GM19193 (cell line): ENCODE measurements around the gene PRDM9.

Experiments used
- POLR2A ChIP-seq: IDR thresholded peaks from 4 replicates; pipeline ENCODE4 v1.6.1; 2011; ENCODE audit not compliant: insufficient read depth, insufficient read length; ENCODE audit errors: extremely low read depth

Gene PRDM9

DNA sequence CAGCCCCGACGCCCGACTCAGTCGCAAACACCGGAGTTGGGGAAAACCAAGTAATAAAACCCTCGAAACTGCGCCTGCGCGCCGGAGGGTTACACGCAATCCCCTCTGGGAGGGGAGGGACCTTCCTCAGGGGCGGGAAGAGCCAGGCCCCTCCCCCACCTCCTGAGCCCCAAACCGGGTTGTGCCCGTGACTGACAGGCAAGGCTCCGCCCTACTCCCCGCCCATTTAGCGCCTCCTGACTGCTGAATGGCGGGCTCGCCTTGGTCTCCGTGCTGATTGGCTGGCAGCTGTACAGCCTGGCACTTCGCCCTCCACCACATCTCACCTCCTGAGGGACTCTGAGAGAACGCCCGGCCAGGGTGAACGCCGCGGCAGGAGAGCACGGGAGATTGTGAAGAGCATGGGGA lies at the start of gene PRDM9:
Gene PRDM9 (plus strand): TSS at position 332 of the 408 bp plus-strand sequence. CDS start 1,425 bp downstream, outside the sequence.
- TF ChIP-seq POLR2A: no peak

DNA sequence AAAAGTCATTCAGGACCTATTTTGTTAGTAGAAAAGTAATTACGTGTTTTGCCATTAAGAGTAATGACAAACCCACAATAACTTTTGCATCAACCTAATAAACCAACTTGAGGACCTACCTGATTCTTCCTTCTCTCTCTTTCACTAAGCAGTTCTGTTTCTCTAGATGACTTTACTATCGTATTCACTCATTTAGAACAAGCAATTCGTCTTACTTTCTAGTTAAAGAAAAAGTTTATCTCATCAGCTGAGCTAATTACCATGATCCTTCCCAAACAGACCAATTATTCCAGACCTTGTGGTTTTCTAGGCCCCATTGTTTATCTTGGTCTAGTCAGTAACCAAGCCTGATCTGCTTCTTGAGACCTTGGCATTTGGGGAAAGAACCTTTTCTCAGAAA lies 49.6 kb upstream of the PRDM9 start:
- no peak for TF ChIP-seq POLR2A

DNA sequence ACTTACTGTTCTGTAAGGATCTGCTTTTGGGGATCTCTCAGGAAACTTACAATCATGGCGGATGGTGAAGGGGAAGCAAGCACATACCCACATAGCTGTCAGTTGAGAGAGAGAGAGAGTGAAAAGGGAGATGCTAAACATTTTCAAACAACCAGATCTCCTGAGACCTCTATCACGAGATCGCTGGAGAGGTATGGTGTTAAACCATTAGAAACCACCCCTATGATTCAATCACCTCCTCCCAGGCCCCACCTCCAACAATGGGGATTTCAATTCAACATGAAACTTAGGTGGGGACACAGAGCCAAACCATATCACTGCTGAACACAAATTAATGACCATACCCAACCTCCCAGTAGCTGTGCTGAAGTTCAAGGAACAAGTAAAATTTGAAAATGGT lies 48.2 kb upstream of the PRDM9 start:
- no peak for TF ChIP-seq POLR2A

DNA sequence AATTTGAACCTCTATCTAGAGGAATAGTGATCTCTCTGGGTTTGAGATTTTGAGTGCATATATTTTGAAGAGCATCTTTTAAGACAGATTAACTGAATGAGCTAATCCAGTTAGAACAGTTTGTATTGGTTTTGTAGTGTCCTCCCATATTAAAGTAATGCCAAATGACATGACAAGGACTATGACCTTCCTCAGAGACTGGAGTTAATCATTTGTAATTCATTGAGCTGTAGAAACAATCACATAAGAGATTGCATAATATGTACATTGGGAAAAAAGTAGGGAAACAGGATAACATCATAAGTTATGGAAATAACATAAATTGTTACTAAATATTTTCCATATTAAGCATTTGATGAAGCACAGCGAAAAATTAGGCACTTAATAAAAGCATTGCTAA lies 45.8 kb upstream of the PRDM9 start:
- TF ChIP-seq POLR2A: no peak

DNA sequence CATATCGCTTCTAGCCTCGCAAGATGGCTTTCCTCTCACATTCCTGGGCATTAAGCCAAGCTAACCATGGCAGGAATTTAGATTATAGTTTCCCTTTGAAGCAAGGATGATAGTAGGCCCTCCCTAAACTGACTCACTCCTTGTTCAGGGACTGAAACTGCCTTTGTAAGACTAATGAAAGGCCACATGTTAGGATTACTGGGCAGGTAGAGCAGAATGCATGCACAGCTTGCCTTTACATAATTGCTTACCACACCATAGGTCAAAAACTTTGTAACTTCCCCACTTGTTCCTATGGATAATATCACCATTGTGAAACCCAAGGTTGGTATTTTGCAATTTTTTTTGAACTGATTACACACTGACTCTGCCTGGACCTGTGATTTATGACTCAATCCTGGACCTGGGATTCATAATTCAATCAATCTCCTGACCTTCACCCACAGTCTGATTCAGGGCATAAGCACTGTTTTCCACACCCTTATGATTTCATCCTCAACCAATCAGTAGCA lies 41.0 kb upstream of the PRDM9 start:
- TF ChIP-seq POLR2A: no peak

DNA sequence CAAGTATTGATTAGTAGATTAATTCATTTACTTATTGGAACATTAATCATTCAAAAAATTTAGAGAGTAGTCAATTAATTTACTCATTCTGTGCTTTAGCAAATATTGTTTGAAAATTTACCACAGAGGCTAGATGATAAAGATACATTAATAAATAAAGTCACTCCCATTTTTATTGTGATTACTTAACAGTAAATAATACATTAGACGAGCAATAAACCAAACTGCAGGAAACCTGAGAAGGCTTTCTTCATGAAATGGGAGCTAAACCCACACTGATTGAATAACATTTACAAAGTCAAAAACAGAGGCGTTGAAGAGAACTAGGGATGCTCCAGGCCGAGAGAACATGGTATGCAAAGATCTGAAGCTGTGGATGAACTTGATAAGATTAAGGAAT lies 38.8 kb upstream of the PRDM9 start:
- TF ChIP-seq POLR2A: no peak

DNA sequence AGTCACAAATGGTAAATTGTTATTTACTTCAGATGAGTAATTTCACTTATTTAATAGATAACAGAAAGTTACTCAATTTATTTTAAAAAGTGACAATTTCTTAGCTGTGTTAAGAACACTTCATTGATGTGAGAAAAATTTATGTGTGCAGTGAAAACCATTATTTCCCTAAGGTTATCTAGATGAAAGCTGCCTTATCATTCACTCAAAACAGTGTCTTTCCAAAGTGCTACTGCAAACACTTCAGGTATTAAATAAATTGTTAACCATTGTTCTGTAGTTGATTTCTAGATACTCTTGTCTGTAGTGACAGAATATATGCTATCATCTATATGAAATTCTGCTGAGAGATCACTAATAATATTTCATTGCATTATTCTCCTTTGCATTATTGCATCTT lies 33.5 kb upstream of the PRDM9 start:
- TF ChIP-seq POLR2A: no peak

DNA sequence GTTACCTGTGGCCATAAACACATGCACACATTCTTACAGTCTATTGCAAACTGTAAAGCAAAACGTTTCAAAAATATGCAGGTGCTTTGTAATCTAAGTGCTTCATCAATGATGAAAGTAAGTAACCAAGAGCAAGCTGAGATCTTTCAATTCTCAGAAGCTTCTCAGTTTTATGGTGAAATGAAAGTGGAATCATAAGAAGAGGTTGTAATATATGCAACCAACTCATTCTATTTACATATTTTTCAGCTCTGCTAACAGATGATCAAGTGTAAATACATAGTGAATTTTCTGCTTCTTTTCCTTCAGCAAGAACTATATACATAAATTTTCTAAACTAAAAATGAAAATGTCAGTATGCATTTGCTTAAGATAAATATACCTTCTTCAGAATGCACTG lies 33.1 kb upstream of the PRDM9 start:
- TF ChIP-seq POLR2A: no peak

DNA sequence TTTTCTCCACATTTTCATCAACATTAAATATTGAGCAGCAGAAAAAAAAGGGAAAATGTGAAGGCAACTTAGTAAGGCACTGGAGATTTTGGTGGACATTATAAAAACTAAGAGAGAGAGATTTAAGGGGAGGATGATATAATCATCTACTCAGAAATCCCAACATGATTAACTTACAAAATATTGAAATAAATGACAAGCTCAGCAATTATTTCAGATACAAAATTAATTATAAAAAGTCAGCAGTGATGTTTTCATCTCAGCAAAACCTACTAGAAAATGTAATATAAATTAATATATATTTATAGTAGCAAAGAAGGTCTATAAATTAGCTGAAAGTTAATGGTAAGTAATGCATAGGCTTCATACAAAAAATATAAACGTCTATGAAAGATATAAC lies 30.8 kb upstream of the PRDM9 start:
- TF ChIP-seq POLR2A: no peak

DNA sequence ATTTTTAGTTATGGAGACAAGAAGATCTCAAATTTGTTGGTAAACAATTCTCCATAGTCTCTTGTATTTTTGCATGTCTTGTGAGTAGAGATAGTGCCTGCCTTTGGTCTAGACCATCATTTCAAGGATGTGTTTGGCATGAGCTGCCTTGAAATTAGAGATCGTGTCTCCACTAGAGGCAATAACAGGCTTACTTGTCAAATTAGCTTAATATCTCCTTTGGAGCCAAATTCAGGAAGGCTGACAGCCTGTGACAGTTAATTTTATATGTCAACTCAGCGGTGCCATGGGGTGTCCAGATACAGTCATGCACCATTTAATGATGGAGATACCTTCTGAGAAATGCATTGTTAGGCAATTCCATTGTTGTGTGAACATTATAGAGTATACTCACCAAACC lies 24.8 kb upstream of the PRDM9 start:
- TF ChIP-seq POLR2A: no peak

DNA sequence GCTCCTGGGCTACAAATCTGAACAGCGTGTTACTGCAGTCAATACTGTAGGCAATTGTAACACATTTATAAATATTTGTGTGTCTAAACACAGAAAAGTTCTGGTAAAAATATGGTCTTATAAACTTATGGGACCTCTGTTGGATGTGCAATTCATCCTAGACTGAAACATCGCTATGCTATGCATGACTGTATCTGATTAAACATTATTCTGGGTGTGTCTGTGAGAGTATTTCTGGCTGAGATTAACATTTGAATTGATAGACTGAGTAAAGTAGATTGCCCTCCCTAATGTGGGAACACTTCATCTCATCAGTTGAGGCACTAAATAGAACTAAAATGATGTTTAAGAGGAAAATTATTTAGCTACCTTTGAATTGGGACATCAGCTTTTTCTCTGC lies 24.3 kb upstream of the PRDM9 start:
- TF ChIP-seq POLR2A: no peak

DNA sequence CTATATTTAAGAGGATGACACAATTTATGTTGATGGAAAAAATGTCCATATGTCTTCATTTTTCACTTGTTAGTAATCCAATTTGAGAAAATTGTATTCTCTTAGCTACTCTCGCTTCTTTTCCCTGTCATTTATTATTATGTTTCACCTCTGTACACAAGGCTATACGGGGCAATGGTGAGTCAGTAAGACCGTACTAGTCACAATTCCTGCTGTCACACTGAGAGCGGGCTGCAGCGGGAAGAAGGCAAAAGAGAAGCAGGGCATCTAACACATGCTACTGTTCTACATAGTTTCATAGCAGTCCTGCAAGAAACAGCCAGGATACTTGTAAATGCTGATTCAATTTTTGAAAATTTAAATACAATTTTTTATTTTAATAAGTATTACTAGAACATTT lies 23.3 kb upstream of the PRDM9 start:
- no peak for TF ChIP-seq POLR2A

DNA sequence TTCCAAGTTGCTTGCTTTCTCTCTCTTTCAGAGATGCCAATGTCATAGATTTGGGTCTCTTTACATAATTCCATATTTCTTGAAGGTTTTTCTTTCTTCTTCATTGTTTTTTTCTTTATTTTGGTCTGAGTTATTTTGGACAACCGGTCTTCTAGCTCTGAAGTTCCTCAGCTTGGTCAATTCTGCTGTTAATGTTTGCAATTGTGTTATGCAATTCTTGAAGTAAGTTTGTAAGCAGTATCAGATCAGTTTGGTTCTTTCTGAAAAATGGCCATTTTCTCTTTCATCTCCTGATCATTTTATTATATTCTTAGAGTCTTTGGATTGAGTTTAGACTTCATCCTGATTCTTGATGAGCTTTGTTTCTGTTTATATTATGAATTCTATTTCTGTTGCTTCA lies 16.4 kb upstream of the PRDM9 start:
- no peak for TF ChIP-seq POLR2A

DNA sequence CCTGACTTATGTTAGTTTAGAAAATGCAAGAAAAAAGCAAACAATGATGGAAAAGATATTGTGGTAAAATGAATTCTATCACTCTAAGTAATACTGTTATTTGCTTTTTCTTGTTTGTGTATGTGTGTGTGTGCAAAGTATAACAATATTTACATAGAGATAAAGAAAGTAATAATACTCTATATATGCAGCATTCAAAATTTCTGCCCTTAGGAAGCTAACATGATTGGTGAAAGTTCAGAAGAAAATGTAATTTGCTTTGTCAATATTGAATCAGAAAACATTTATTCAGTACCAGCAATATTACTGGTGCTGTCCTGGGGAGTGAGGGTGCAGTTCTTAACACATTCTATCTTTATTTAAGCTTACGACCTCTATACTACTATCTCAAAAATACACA lies 12.9 kb upstream of the PRDM9 start:
- TF ChIP-seq POLR2A: no peak

DNA sequence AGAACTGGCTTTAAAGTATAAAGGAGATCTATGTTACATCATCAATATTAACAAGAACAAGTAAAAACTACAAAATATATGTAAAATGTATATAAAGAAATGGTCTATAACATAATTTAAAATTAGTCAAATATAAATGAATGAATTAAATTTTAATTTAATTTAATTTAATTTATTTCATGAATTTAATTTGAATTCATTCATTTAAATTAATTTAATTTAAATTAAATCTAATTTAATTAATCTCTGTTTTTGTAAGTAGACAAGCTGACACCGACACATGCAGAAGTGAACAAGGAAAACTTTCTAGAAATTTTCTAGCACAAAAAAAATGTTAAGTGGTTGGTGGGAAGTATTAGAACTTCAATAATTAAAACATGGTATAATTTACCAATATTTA lies 10.8 kb upstream of the PRDM9 start:
- no peak for TF ChIP-seq POLR2A

DNA sequence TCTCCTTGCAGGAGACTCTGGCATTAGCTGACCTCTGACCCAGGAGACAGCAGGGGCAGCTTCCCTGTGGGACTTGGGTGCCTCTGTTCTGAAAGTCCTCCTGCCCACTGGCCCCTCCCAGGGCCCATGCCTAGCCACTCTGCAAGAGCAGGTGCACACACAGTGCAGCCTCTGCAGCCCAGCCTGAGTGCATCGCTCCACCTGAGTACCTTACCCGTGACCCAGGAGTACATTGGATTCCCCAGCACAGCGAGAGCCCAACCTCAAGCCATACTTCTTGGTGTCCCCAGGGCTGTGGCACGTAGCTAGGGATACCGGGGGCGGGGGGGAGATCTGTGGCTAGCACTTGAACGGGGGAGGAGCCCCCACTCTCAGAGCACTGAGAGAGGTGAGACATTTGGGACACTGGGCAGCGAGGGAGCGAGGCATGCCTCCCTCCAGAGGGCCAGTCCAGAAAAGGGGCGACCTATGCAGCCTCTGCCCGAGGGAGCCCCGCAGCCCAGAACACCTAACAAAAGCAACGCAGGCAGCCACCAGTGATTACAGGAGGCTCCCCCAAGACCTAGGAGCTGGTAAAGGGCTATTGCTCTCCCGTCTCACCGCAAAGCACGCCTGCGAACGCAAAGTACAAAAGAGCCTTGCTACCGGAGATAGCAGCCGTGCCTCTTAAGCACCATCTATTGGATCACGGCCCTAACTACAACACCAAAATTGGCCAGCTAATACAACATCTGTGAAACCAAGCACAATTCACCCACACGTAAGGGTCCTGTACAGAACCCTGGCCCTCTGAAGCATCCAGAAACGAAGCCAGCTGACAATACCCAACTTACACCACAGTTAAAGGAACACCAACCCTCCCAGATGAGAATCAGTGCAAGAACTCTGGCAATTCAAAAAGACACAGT lies 826 bp upstream of the PRDM9 start:
- no peak for TF ChIP-seq POLR2A

DNA sequence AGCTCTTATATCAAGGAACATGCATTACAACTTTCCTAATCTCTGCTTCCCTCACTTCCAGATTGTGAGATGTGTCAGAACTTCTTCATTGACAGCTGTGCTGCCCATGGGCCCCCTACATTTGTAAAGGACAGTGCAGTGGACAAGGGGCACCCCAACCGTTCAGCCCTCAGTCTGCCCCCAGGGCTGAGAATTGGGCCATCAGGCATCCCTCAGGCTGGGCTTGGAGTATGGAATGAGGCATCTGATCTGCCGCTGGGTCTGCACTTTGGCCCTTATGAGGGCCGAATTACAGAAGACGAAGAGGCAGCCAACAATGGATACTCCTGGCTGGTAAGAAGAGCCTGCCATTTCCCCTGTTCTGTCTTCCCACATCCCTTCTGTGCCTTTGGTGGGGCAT lies 15.1 kb downstream of the PRDM9 start:
- TF ChIP-seq POLR2A: no peak

DNA sequence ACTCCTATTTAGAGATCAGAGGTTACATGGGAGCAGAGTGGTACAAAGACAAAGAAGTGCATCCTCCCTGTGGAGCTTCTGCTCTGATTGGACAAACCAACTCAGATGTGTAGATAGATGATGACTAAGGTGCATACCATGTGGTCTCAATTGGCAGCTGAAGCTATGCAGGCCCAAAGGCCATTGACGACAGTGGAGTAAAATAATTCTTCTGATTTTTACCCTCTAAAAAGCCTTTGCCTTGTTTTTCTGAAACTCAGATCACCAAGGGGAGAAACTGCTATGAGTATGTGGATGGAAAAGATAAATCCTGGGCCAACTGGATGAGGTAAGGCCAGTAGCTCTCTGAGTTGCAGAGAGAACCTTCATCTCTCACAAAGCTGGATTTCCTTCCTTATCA lies 15.6 kb downstream of the PRDM9 start:
- no peak for TF ChIP-seq POLR2A

DNA sequence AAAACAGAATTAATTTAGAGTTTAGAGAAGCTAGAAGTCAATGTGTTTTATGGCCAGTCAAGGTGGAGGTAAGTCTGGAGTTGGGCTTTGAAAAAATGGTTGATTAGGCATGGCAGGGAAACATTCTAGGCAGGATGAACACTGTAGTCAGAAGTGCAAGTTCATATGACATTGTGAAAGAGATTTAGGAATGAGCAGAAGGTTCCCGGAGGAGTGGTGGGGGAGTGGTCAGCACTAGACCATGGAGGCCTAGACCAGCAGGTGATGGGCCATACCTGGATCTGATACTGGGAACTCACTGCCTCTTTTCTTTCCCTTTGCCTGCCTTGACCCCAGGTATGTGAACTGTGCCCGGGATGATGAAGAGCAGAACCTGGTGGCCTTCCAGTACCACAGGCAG lies 16.6 kb downstream of the PRDM9 start:
- no peak for TF ChIP-seq POLR2A
